Fibroblast of lung (primary cell): ENCODE data around the gene AGRN.

Experiments
- EZH2 ChIP-seq: IDR thresholded peaks from 2 replicates; pipeline ENCODE4 v1.5.1; 2012; ENCODE audit warnings: low read length, control low read depth, mild to moderate bottlenecking; ENCODE audit errors: missing control alignments
- TF ChIP-seq, protein P1 (sequence below), 2 donors: IDR thresholded peaks in 1 of 2; conservative IDR thresholded peaks in 1 of 2; 1 replicate in 1 of 2; 2 replicates in 1 of 2; pipeline ENCODE4 v1.5.1; 2011 to 2012; ENCODE audit warnings: low read length in 2 of 2, control low read depth in 1 of 2, inconsistent platforms in 1 of 2, low read depth in 1 of 2, mild to moderate bottlenecking in 1 of 2

- TF ChIP-seq, protein P1, sequence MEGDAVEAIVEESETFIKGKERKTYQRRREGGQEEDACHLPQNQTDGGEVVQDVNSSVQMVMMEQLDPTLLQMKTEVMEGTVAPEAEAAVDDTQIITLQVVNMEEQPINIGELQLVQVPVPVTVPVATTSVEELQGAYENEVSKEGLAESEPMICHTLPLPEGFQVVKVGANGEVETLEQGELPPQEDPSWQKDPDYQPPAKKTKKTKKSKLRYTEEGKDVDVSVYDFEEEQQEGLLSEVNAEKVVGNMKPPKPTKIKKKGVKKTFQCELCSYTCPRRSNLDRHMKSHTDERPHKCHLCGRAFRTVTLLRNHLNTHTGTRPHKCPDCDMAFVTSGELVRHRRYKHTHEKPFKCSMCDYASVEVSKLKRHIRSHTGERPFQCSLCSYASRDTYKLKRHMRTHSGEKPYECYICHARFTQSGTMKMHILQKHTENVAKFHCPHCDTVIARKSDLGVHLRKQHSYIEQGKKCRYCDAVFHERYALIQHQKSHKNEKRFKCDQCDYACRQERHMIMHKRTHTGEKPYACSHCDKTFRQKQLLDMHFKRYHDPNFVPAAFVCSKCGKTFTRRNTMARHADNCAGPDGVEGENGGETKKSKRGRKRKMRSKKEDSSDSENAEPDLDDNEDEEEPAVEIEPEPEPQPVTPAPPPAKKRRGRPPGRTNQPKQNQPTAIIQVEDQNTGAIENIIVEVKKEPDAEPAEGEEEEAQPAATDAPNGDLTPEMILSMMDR (conservative IDR thresholded peaks at IDR 0.05 in 1 of 2, IDR thresholded peaks at IDR 0.05 in 1 of 2; ENCODE audit: low read depth in 1 of 2, low read length in 2 of 2) = no peak
- TF ChIP-seq EZH2 = no peak
Observed at GRCh38 chr1:980602-981395, 39.1 kb upstream of the AGRN start.
